ENCODE measurements around the gene NBPF1. TPM values are rescaled to one million over a fixed set of nuclear protein-coding genes. Genes with fewer than 3 reads are reported as not detected.
"Not testable (repeated sequence)": the region's sequence is repeated elsewhere in the genome, so short reads cannot be mapped to it uniquely, and the experiment has no call there.

Gene NBPF1
- total RNA-seq, 1 donor from 2014 or later = 9.2 TPM

GRCh38 chr1:16614361-16615252 lies 1.2 kb upstream of the NBPF1 start:
- Histone ChIP-seq H3K4me3 (no peak overlapping the region), H3K36me3 (peaks cover 6 to 9% of the 10 kb centered on the region in 2 donors), H3K27ac (no peak overlapping the region), H3K27me3 (no peaks in the 10 kb centered on the region), H3K9me3 (no peaks in the 10 kb centered on the region), H3K4me1 (peaks cover 3 to 18% of the 10 kb centered on the region in 2 donors)
- no peak for TF ChIP-seq CTCF (IDR thresholded peaks at IDR 0.05)
- intact Hi-C loops (cut with DNase I) = no loop called here
- DNase-seq (ENCODE audit: low spot score in 2 of 2) = peak in 1 of 2 donors; percentile 68

- Histone ChIP-seq H3K4me3 (peak overlapping the region; percentile 64 to 75), H3K4me1 (peaks cover 3 to 18% of the 10 kb centered on the region in 2 donors), H3K36me3 (peaks cover 10% of the 10 kb centered on the region in 2 donors), H3K9me3 (no peaks in the 10 kb centered on the region), H3K27ac (peak overlapping the region; percentile 54 to 79), H3K27me3 (no peaks in the 10 kb centered on the region)
- TF ChIP-seq CTCF (IDR thresholded peaks at IDR 0.05) = peak in 1 of 3 experiments; percentile 4
- intact Hi-C loops (cut with DNase I) = loop anchor here (1.0 kb wide), 1 partner anchor 32 kb away; no protein-coding TSS in a partner anchor
- peak in 1 of 2 donors; percentile 92 for DNase-seq (ENCODE audit: low spot score in 2 of 2)
Measured at GRCh38 chr1:16612332-16613172, 812 bp downstream of the NBPF1 start.

- peaks cover 3 to 18% of the 10 kb centered on the region in 2 donors for H3K4me1 ChIP-seq
- intact Hi-C loops (cut with DNase I); H3K27me3 ChIP-seq; H3K9me3 ChIP-seq: not testable (repeated sequence)
- peaks cover 15 to 16% of the 10 kb centered on the region in 2 donors for H3K36me3 ChIP-seq
- peak in 1 of 2 donors; percentile 68 for DNase-seq (ENCODE audit: low spot score in 2 of 2)
- peak overlapping the region; percentile 54 to 79 for H3K27ac ChIP-seq
- H3K4me3 ChIP-seq = peak overlapping the region; percentile 64 to 75
Measured at GRCh38 chr1:16611981-16612331, 1.4 kb downstream of the NBPF1 start.

- not testable (repeated sequence) for H3K27me3 ChIP-seq, H3K27ac ChIP-seq
Measured at GRCh38 chr1:16611164-16611563, 2.2 kb downstream of the NBPF1 start.

GRCh38 chr1:16610553-16610952 lies 2.8 kb downstream of the NBPF1 start:
- Histone ChIP-seq H3K36me3 (peaks cover 21 to 22% of the 10 kb centered on the region in 2 donors), H3K4me1 (peaks cover 3 to 18% of the 10 kb centered on the region in 2 donors)
- H3K27me3 ChIP-seq; intact Hi-C loops (cut with DNase I); H3K9me3 ChIP-seq; H3K4me3 ChIP-seq; H3K27ac ChIP-seq: not testable (repeated sequence)
- DNase-seq (ENCODE audit: low spot score in 2 of 2) = peak in 1 of 2 donors; percentile 58

More at GRCh38 chr1:16611164-16611563, 2.2 kb downstream of the NBPF1 start:
- peak in 1 of 2 donors; percentile 69 for DNase-seq (ENCODE audit: low spot score in 2 of 2)
- H3K4me1 ChIP-seq = peaks cover 3 to 18% of the 10 kb centered on the region in 2 donors
- peak overlapping the region in 1 of 2 donors; percentile 64 for H3K4me3 ChIP-seq
- H3K36me3 ChIP-seq = peaks cover 21 to 22% of the 10 kb centered on the region in 2 donors
- intact Hi-C loops (cut with DNase I); H3K9me3 ChIP-seq: not testable (repeated sequence)

- peak in 1 of 2 donors; percentile 60 for DNase-seq (ENCODE audit: low spot score in 2 of 2)
- H3K27me3 ChIP-seq; intact Hi-C loops (cut with DNase I); H3K4me3 ChIP-seq; H3K9me3 ChIP-seq; H3K27ac ChIP-seq: not testable (repeated sequence)
- H3K36me3 ChIP-seq = peaks cover 21 to 22% of the 10 kb centered on the region in 2 donors
- peaks cover 3 to 23% of the 10 kb centered on the region in 2 donors for H3K4me1 ChIP-seq
Measured at GRCh38 chr1:16609761-16610160, 3.6 kb downstream of the NBPF1 start.

GRCh38 chr1:16608838-16609560 lies 4.4 kb downstream of the NBPF1 start:
- no peak for TF ChIP-seq CTCF (IDR thresholded peaks at IDR 0.05)
- peaks cover 21 to 22% of the 10 kb centered on the region in 2 donors for H3K36me3 ChIP-seq
- no peak overlapping the region for H3K4me3 ChIP-seq
- no peaks in the 10 kb centered on the region for H3K9me3 ChIP-seq
- H3K4me1 ChIP-seq = peaks cover 3 to 18% of the 10 kb centered on the region in 2 donors
- intact Hi-C loops (cut with DNase I) = no loop called here
- DNase-seq (ENCODE audit: low spot score in 2 of 2) = peak in 1 of 2 donors; percentile 63
- no peaks in the 10 kb centered on the region for H3K27me3 ChIP-seq
- H3K27ac ChIP-seq = no peak overlapping the region

- intact Hi-C loops (cut with DNase I); H3K27me3 ChIP-seq; H3K27ac ChIP-seq; H3K4me3 ChIP-seq; H3K9me3 ChIP-seq: not testable (repeated sequence)
- H3K36me3 ChIP-seq = peaks cover 21 to 22% of the 10 kb centered on the region in 2 donors
- peaks cover 3 to 14% of the 10 kb centered on the region in 2 donors for H3K4me1 ChIP-seq
- peak in 1 of 2 donors; percentile 70 for DNase-seq (ENCODE audit: low spot score in 2 of 2)
Measured at GRCh38 chr1:16607853-16608815, 5.2 kb downstream of the NBPF1 start.
